ENCODE measurements around the gene HTR3B. TPM values are rescaled to one million over a fixed set of nuclear protein-coding genes. Genes with fewer than 3 reads are reported as not detected.

Gene HTR3B
- total RNA-seq, 1 donor from 2014 or later = not detected

DNA sequence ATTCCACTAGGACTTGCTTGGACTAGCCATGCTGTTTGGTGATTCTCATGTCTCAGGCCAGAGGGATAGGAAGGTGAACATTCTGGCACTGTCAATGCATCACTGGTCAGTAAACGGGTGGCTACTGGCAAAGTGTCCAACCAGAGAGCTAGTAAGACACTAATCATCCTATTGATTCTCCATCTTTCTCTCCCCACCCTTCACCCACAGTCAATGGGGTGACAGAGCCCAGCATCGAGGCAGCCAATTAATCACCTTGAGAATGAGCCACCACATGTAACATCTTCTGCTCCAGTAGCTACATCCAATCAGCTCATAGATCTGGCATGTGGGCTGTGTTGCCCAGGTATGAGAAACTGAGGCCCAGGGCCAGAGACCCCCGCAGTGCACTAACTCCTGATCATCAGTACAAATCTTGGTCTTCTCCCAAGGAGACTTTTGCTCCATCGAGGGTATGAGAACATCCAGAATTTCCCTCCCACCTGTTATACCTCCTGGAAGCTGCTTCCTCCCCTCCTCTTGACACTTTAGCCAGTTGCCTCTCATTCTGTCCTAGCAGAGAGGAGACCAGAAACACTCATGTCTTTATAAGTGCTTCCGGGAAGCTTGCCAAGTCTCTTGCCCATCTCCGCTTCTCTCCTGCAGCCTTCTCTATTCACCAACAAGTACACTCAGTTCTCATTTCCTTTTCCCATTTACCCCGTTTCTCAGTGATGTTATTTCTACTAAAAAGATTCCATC lies 87.3 kb downstream of the HTR3B start:
- no peaks in the 10 kb centered on the region for H3K9me3 ChIP-seq (ENCODE audit: low read depth)
- H3K4me3 ChIP-seq = peak overlapping the region; percentile 19
- peaks cover 7% of the 10 kb centered on the region for H4K20me1 ChIP-seq (ENCODE audit: low read depth)
- Mint-ChIP-seq H3K27me3 (ENCODE audit: insufficient read depth, low read depth) (peaks cover 20% of the 10 kb centered on the region), H3K27ac (no peak overlapping the region), H3K4me3 (peak overlapping the region; percentile 17), H3K9me3 (no peaks in the 10 kb centered on the region), H3K4me1 (peaks cover 22% of the 10 kb centered on the region), H3K36me3 (no peaks in the 10 kb centered on the region)
- TF ChIP-seq EZH2 (IDR thresholded peaks at IDR 0.05) = no peak
- TF ChIP-seq CTCF (IDR thresholded peaks at IDR 0.05) = no peak
- TF ChIP-seq EZH2phosphoT487 (IDR thresholded peaks at IDR 0.05) = no peak
- no peaks in the 10 kb centered on the region for H3K79me2 ChIP-seq (ENCODE audit: low read depth)
- H3F3A ChIP-seq (ENCODE audit: low read depth) = peaks cover 26% of the 10 kb centered on the region
- H3K36me3 ChIP-seq = no peaks in the 10 kb centered on the region
- no peak for DNase-seq (ENCODE audit: low spot score)
- peaks cover 26% of the 10 kb centered on the region for H3K4me1 ChIP-seq
- no peak overlapping the region for H3K27ac ChIP-seq
- no peak overlapping the region for H2AFZ ChIP-seq (replicated peaks)
- H3K9ac ChIP-seq = no peak overlapping the region
- H3K4me2 ChIP-seq = peak overlapping the region; percentile 59
- H3K27me3 ChIP-seq = no peaks in the 10 kb centered on the region

GRCh38 chr11:113992459-113993110 lies 88.0 kb downstream of the HTR3B start:
- peak overlapping the region; percentile 59 for H3K4me2 ChIP-seq
- TF ChIP-seq EZH2phosphoT487 (IDR thresholded peaks at IDR 0.05) (peak; percentile 49), CTCF (IDR thresholded peaks at IDR 0.05) (no peak), EZH2 (IDR thresholded peaks at IDR 0.05) (no peak)
- H2AFZ ChIP-seq (replicated peaks) = no peak overlapping the region
- Mint-ChIP-seq H3K27ac (no peak overlapping the region), H3K36me3 (no peaks in the 10 kb centered on the region), H3K27me3 (ENCODE audit: insufficient read depth, low read depth) (peaks cover 20% of the 10 kb centered on the region), H3K4me1 (peaks cover 22% of the 10 kb centered on the region), H3K9me3 (no peaks in the 10 kb centered on the region), H3K4me3 (peak overlapping the region; percentile 17)
- H4K20me1 ChIP-seq (ENCODE audit: low read depth) = peaks cover 7% of the 10 kb centered on the region
- DNase-seq (ENCODE audit: low spot score) = peak; percentile 80
- no peaks in the 10 kb centered on the region for H3K36me3 ChIP-seq
- H3F3A ChIP-seq (ENCODE audit: low read depth) = peaks cover 26% of the 10 kb centered on the region
- H3K4me3 ChIP-seq = peak overlapping the region; percentile 19
- no peaks in the 10 kb centered on the region for H3K9me3 ChIP-seq (ENCODE audit: low read depth)
- no peak overlapping the region for H3K9ac ChIP-seq
- no peaks in the 10 kb centered on the region for H3K27me3 ChIP-seq
- H3K27ac ChIP-seq = no peak overlapping the region
- H3K4me1 ChIP-seq = peaks cover 26% of the 10 kb centered on the region
- no peaks in the 10 kb centered on the region for H3K79me2 ChIP-seq (ENCODE audit: low read depth)

DNA sequence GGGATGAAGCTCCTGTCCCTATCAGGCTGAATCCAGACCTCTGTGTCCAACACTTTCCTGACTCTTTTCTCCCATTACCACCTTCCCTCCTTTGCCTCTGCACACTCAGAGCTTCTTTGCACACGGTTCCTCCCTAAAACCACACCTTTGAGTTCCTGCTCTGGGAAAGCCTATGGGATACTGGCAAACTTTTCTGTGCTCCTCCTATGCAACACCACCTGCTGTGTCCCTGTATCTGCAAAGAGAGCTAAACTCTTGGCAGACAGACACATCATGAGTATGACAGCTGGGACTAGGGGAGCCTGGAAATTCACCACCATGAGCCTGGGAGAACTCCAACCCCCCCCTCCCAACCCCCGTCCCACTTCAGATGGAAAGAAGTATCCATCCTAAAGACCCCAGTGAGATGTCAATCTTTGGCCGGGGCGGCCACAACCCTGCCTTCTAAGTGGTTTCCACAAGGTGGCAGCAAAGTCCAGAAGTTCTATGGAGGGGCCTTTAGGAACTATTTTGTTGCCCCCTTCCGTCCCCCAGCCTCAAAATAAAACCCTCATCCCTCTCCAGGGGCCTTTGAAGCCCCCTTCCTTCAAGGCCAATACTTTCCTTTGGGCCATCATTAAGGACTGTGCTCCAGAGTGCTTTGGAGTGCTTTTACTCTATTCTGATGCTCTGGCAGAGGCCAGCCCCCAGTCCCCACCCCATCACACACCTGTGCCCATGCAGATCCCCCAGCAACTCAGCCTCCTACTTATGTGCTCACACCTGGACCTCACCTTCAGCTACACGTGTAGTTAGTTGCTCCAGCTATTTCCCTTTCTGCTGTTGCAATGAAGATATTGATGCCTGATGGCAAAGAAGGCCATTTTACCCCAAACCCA lies 89.7 kb downstream of the HTR3B start:
- no peaks in the 10 kb centered on the region for H3K36me3 Mint-ChIP-seq
- peaks cover 30% of the 10 kb centered on the region for H3K4me1 Mint-ChIP-seq
- H3K27ac Mint-ChIP-seq = peak overlapping the region; percentile 60
- peaks cover 34% of the 10 kb centered on the region for H3K4me1 ChIP-seq
- no peaks in the 10 kb centered on the region for H3K9me3 ChIP-seq (ENCODE audit: low read depth)
- no peaks in the 10 kb centered on the region for H3K79me2 ChIP-seq (ENCODE audit: low read depth)
- no peak overlapping the region for H3K4me3 ChIP-seq
- H3K9ac ChIP-seq = no peak overlapping the region
- no peaks in the 10 kb centered on the region for H3K36me3 ChIP-seq
- peaks cover 7% of the 10 kb centered on the region for H4K20me1 ChIP-seq (ENCODE audit: low read depth)
- H2AFZ ChIP-seq (replicated peaks) = no peak overlapping the region
- no peak overlapping the region for H3K4me3 Mint-ChIP-seq
- peaks cover 26% of the 10 kb centered on the region for H3F3A ChIP-seq (ENCODE audit: low read depth)
- peaks cover 18% of the 10 kb centered on the region for H3K27me3 Mint-ChIP-seq (ENCODE audit: insufficient read depth, low read depth)
- H3K27me3 ChIP-seq = no peaks in the 10 kb centered on the region
- H3K4me2 ChIP-seq = no peak overlapping the region
- TF ChIP-seq CTCF (IDR thresholded peaks at IDR 0.05) (peak; percentile 80), EZH2phosphoT487 (IDR thresholded peaks at IDR 0.05) (no peak)
- DNase-seq (ENCODE audit: low spot score) = peak; percentile 76
- no peaks in the 10 kb centered on the region for H3K9me3 Mint-ChIP-seq
- no peak overlapping the region for H3K27ac ChIP-seq

Small RNAs within 50 kb of the gene (small RNA-seq; reads per million reads assigned to genes)
- not detected for gene RNU6-1107P

Other genes starting within 250 kb of the HTR3B start
- 0.74 TPM in 1 of 2 replicates, not detected in the other for gene TMPRSS5, start 198.5 kb upstream of the HTR3B start, total RNA-seq (ENCODE audit: low replicate concordance)
- 30.6 and 35.7 TPM in 2 replicates for gene ZW10, start 131.1 kb upstream of the HTR3B start, total RNA-seq (ENCODE audit: low replicate concordance)
- not detected in 2 replicates for gene CLDN25, start 125.0 kb upstream of the HTR3B start, total RNA-seq (ENCODE audit: low replicate concordance)
- gene USP28, start 29.2 kb upstream of the HTR3B start, total RNA-seq (ENCODE audit: low replicate concordance) = 14.2 and 15.1 TPM in 2 replicates
- 0.19 TPM in 1 of 2 replicates, not detected in the other for gene HTR3A, start 70.3 kb downstream of the HTR3B start, total RNA-seq (ENCODE audit: low replicate concordance)
- 17.7 and 29.7 TPM in 2 replicates for gene ZBTB16, start 154.9 kb downstream of the HTR3B start, total RNA-seq (ENCODE audit: low replicate concordance)

Measured in neural progenitor cell (in vitro differentiated cells).